ENCODE results near the gene PMFBP1.

Gene PMFBP1

DNA sequence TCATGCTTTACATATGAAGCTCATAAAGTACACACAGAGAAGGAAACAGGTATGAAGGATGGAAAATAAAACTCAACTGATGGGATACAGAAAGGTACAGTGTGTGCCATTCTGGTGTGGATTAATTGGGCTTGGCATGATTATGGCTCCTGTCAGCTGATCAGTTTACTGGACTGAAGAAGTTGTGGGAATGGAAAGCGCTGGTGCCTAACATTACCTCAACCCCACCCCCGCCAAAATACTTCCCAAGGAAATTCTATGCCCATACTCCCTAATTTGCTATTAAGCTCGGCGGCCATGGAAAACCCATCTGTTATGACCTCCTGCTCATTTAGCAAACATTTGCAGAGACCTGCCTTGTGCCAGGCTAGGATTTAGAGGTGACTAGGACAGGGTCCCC lies 16.6 kb upstream of the PMFBP1 start:
- TF ChIP-seq, protein P1, sequence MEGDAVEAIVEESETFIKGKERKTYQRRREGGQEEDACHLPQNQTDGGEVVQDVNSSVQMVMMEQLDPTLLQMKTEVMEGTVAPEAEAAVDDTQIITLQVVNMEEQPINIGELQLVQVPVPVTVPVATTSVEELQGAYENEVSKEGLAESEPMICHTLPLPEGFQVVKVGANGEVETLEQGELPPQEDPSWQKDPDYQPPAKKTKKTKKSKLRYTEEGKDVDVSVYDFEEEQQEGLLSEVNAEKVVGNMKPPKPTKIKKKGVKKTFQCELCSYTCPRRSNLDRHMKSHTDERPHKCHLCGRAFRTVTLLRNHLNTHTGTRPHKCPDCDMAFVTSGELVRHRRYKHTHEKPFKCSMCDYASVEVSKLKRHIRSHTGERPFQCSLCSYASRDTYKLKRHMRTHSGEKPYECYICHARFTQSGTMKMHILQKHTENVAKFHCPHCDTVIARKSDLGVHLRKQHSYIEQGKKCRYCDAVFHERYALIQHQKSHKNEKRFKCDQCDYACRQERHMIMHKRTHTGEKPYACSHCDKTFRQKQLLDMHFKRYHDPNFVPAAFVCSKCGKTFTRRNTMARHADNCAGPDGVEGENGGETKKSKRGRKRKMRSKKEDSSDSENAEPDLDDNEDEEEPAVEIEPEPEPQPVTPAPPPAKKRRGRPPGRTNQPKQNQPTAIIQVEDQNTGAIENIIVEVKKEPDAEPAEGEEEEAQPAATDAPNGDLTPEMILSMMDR (IDR thresholded peaks at IDR 0.05; ENCODE audit: extremely low read depth, missing control alignments): no peak
- DNase-seq (ENCODE audit: low spot score): no peak

DNA sequence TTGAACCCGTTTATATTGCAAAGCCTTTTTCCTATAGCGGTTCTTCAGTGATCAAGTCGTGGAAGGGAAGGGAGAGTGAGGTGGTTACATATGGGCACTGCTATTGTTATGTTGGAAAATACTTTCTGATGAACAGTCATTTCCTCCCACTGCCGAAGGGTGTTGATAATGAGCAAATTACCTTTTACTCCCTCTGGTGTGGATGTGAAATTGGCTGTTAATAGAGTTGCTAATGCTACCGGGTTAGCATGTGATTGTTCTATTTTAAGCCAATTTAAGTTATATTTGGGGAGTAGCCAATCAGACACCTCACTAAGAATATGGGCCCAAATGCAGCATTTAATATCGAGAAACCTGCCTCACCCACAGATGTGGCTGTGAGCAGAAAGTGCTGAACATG lies 15.6 kb upstream of the PMFBP1 start:
- TF ChIP-seq, protein P1 (IDR thresholded peaks at IDR 0.05; ENCODE audit: extremely low read depth, missing control alignments): no peak
- no peak for DNase-seq (ENCODE audit: low spot score)

DNA sequence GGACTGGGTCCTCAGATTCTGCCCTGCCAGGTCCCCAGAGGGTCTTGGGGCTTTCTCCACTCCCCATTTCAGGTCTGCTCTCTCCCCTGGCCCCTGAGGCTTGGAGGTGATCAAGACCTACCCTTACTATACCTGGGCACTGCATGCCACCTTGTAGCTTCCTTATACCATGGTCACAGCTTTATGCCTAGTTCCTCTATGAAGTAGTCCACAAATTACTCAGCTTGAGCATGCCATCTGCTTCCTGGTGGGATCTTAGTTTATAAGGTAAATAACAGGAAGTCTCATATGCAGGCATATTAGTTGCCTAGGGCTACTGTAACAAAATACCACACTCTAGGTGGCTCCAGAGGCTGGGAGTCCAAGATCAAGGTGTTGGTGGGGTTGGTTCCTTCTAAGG lies 11.0 kb upstream of the PMFBP1 start:
- DNase-seq (ENCODE audit: low spot score): no peak
- TF ChIP-seq, protein P1 (IDR thresholded peaks at IDR 0.05; ENCODE audit: extremely low read depth, missing control alignments): no peak

DNA sequence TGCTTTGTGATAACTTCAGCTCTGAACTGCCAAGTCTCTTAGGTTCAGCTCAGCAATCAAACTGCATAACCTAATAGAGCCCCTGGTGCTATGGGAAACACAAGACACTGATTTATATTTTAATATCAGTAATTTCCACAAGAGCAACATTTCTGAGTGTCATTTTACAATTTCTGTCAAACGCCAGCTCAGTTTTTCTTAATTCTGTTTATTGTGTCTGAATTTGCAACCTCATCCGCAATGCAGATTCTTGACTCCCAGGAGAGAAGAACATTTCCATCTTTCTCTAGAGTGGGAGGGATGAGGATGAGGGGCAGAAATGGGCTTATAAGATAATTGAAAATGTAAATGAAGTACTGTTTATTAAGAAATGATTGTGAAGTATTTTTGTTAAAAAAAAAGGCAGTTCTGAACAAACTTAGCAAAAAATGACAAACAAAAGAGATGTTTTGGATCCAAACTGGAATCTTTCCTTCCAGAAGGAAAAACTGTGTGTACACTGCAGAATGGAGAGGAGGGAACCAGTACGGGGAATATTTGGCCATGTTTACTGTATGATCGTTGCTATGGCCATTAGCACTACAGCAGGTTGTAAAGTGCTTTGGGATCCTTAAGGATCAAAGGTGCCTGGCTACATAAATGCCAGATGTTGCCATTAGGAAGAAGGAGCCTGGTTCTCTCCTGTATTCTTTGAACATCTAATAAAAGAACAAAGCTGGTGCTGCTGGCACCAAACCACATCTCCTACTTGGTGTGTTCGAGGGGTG lies 7.4 kb upstream of the PMFBP1 start:
- TF ChIP-seq, protein P1 (IDR thresholded peaks at IDR 0.05; ENCODE audit: extremely low read depth, missing control alignments): no peak
- no peak for DNase-seq (ENCODE audit: low spot score)

DNA sequence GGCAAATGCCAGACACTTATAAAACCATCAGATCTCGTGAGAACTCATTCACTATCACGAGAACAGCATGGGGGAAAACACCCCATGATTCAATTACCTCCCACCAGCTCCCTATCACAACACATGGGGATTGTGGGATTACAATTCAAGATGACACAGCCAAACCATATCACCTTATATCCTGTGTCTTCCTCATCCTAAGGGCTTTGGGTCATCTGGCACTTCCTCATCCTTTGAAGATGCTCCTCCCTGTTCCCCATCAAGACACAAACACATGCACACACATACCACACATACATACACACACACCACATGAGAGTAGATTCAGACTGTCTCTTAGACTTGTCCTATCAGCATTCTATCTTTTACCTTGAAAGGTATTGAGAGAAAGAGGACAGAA lies 2.8 kb upstream of the PMFBP1 start:
- TF ChIP-seq, protein P1 (IDR thresholded peaks at IDR 0.05; ENCODE audit: extremely low read depth, missing control alignments): no peak

DNA sequence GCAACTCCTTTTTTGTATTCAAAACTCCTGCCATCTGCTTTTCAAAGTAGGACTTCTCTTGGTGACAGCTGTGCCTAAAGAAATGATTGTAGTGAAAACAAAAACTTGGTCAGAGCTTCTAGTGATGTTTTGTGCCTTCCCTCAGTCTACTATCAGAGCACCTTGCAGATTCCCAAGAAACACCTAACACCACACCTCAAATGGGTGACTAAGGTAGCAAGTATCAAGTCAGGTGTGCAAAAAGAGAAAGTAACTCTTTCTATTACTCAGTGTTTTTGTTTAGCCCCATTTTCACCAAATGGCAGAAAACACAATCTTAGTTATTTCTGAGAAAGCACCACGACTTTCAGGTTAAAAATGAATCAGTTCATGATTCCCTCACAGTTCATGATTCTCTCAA lies 2.0 kb upstream of the PMFBP1 start:
- DNase-seq (ENCODE audit: low spot score): no peak
- TF ChIP-seq, protein P1 (IDR thresholded peaks at IDR 0.05; ENCODE audit: extremely low read depth, missing control alignments): no peak

More for the DNA sequence above, 2.8 kb upstream of the PMFBP1 start:
- no peak for DNase-seq (ENCODE audit: low spot score)

DNA sequence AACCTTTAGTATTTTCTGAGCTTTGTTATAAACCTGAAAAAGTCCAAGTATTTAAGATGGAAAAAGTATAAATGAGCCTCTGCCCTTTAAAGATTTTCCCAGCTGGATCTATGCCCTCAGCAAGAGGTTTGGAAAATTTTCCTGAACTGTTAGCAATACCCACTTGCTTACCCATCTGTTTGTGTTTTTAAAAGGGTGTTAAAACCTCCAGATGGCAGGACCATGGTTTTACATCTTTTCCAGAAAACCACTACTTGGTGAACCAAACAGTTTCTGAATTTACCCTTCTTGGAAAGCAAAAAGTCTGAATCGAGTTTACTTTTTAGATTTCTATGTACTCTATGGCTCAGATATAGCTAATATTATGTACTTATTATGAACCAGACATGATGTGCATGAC lies 719 bp downstream of the PMFBP1 start:
- TF ChIP-seq, protein P1 (IDR thresholded peaks at IDR 0.05; ENCODE audit: extremely low read depth, missing control alignments): no peak
- DNase-seq (ENCODE audit: low spot score): no peak

Measured in GM20000 (cell line).